ENCODE results near the gene DAB1. TPM values are rescaled to one million over a fixed set of nuclear protein-coding genes. Genes with fewer than 3 reads are reported as not detected.

DAB1 gene
- total RNA-seq, 6 donors from 2014 or later = 0.15 to 0.20 TPM; not detected in 4

DNA sequence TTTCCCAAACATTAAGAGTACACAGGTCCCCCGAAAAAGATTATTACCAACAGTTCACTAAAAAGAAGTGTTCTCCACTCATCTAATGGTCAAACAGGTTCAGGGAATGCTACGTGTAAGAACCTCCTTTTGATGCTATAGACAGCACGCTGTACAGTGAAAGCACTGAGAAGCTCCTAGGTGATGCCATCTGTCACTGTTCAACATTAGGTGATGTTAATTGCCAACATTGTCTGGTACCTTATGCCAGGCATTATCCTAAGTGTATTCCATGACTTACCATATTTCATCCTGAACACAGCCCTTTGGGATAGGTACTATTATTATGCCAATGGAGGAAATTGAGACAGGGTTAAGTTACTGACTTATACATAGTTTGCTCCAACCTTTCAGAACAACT lies 82.1 kb downstream of the DAB1 start:
- no peaks in the 10 kb centered on the region for H3K9me3 ChIP-seq
- no peak for TF ChIP-seq POLR2AphosphoS5 (IDR thresholded peaks at IDR 0.05)
- no peak for TF ChIP-seq POLR2A (IDR thresholded peaks at IDR 0.05)
- TF ChIP-seq EP300 (IDR thresholded peaks at IDR 0.05) = no peak
- TF ChIP-seq, protein P1, sequence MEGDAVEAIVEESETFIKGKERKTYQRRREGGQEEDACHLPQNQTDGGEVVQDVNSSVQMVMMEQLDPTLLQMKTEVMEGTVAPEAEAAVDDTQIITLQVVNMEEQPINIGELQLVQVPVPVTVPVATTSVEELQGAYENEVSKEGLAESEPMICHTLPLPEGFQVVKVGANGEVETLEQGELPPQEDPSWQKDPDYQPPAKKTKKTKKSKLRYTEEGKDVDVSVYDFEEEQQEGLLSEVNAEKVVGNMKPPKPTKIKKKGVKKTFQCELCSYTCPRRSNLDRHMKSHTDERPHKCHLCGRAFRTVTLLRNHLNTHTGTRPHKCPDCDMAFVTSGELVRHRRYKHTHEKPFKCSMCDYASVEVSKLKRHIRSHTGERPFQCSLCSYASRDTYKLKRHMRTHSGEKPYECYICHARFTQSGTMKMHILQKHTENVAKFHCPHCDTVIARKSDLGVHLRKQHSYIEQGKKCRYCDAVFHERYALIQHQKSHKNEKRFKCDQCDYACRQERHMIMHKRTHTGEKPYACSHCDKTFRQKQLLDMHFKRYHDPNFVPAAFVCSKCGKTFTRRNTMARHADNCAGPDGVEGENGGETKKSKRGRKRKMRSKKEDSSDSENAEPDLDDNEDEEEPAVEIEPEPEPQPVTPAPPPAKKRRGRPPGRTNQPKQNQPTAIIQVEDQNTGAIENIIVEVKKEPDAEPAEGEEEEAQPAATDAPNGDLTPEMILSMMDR (IDR thresholded peaks at IDR 0.05) = no peak
- no peak overlapping the region for H3K27ac ChIP-seq
- ATAC-seq (ENCODE audit: low FRiP score in 2 of 2) = no peak
- DNase-seq = no peak
- H3K27me3 ChIP-seq = no peaks in the 10 kb centered on the region
- no peak overlapping the region for H3K4me3 ChIP-seq
- no peaks in the 10 kb centered on the region for H3K36me3 ChIP-seq
- H3K4me1 ChIP-seq = no peaks in the 10 kb centered on the region
- WGBS, 2 donors = 77 to 81% methylated on average over 3 of the region's 3 CpGs

DNA sequence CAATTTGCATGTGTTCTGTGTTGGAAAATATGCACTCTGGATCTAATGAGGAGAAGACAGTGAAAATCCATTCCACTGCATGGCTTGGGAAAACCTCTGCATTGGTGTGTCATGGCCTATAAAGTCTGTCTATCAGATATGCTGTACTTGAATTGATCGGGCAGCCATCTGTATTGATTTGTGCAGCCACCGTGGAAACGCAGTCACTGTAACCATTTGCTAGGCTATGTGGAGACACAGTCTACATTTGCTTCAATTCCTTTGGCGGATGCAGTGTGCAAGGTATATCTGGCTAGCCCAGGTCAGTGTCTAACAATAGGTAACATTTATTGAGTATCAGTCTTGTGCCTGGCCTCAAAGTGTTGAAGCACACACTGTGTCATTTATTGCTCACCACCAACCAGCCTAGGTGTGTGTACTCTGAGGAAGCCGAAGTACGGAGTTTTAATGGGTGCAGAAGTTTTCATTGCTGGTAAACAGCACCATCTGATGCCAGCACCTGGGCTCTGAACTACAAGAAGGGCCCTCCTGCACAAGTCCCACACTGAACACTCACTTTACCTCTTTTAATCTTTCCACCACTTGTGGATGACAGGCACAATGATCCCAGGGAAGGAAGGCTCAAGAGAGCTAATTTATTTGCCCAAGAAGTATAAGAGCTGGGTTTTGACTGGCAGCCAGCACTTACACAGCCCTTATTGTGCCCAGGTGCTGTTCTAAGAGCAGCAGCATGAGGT lies 83.4 kb downstream of the DAB1 start:
- TF ChIP-seq, protein P1 (IDR thresholded peaks at IDR 0.05) = no peak
- TF ChIP-seq POLR2AphosphoS5 (IDR thresholded peaks at IDR 0.05) = no peak
- no peak for TF ChIP-seq EP300 (IDR thresholded peaks at IDR 0.05)
- no peak for TF ChIP-seq POLR2A (IDR thresholded peaks at IDR 0.05)

DNA sequence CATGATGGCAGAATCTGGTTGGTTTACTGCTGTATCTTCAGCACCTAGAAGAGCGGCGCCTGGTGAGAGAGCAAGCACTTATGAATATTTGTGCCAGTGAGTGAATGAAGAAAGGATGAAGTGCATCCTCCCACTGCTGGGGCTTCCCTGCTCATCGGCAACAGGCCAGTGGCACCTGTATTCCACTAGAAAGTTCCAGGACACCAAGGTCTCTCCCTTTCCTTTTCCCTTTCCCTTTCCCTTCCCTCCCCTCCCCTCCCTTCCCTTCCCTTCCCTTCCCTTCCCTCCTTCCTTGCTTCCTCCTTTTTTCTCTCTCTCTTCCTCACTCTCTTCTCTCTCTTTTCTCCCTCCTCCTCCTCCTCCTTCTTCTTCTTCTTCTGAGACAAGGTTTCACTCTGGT lies 86.2 kb downstream of the DAB1 start:
- H3K27me3 ChIP-seq = no peaks in the 10 kb centered on the region
- H3K9me3 ChIP-seq = no peaks in the 10 kb centered on the region
- TF ChIP-seq POLR2A (IDR thresholded peaks at IDR 0.05) = no peak
- TF ChIP-seq, protein P1 (IDR thresholded peaks at IDR 0.05) = no peak
- DNase-seq (no peak), ATAC-seq (ENCODE audit: low FRiP score in 2 of 2) (no peak)
- no peaks in the 10 kb centered on the region for H3K36me3 ChIP-seq
- no peaks in the 10 kb centered on the region for H3K4me1 ChIP-seq
- H3K4me3 ChIP-seq = no peak overlapping the region
- H3K27ac ChIP-seq = no peak overlapping the region
- 55 to 67% methylated on average over 3 of the region's 3 CpGs for WGBS, 2 donors

More for the DNA sequence above, 83.4 kb downstream of the DAB1 start:
- no peaks in the 10 kb centered on the region for H3K27me3 ChIP-seq
- ATAC-seq (ENCODE audit: low FRiP score in 2 of 2) = peak; percentile 34 to 76
- H3K27ac ChIP-seq = no peak overlapping the region
- H3K4me3 ChIP-seq = no peak overlapping the region
- no peaks in the 10 kb centered on the region for H3K9me3 ChIP-seq
- H3K4me1 ChIP-seq = no peaks in the 10 kb centered on the region
- WGBS, 2 donors = 68 to 82% methylated on average over 6 of the region's 6 CpGs
- DNase-seq = peak in 1 of 2 donors; percentile 49
- no peaks in the 10 kb centered on the region for H3K36me3 ChIP-seq

DNA sequence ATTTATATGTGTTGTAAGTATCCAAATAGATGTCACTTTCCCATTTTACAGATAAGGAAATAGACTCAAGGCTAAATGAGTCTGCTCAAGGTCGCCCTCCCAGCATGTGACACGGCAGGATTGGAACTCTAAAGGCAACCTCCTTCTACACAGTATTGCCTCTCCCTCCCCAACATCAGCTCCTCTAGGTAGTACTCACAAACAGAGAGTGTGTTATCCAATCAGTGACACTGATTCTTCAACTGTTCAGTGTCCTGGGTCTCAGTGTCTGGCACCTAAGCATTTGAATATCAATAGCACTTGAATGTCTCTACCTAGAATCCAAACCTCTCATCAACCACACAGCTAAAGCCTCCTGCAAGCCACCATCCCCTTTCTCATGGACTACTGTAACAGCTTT lies 87.1 kb downstream of the DAB1 start:
- ATAC-seq (ENCODE audit: low FRiP score in 2 of 2) = no peak
- WGBS, 2 donors = 52 to 55% methylated on average over 2 of the region's 2 CpGs

More for the DNA sequence above, 87.1 kb downstream of the DAB1 start:
- Histone ChIP-seq H3K4me1 (no peaks in the 10 kb centered on the region), H3K27ac (no peak overlapping the region), H3K9me3 (no peaks in the 10 kb centered on the region), H3K36me3 (no peaks in the 10 kb centered on the region), H3K27me3 (no peaks in the 10 kb centered on the region), H3K4me3 (no peak overlapping the region)
- no peak for DNase-seq
- TF ChIP-seq POLR2AphosphoS5 (IDR thresholded peaks at IDR 0.05) (no peak), POLR2A (IDR thresholded peaks at IDR 0.05) (no peak), EP300 (IDR thresholded peaks at IDR 0.05) (no peak)
- TF ChIP-seq, protein P1 (IDR thresholded peaks at IDR 0.05) = no peak

Measured in upper lobe of left lung (tissue), 6 donors.